PFSK-1 (cell line): ENCODE measurements around the gene ANKRD6.

ENCODE experiments used
- FOXP2 ChIP-seq: optimal IDR thresholded peaks from 2 replicates; pipeline ENCODE3; 2011; ENCODE audit warnings: borderline replicate concordance, control low read depth, inconsistent platforms; ENCODE audit not compliant: insufficient read depth; ENCODE audit errors: extremely low read length, extremely low read depth
- POLR2AphosphoS5 ChIP-seq: IDR thresholded peaks from 2 replicates; pipeline ENCODE4 v1.6.1; 2012; ENCODE audit warnings: low read depth, mild to moderate bottlenecking, control low read depth, low read length, moderate library complexity
- REST ChIP-seq, 2 experiments: IDR thresholded peaks; 2 replicates each; pipeline versions ENCODE4 v1.6.1 to v1.8.0; 2011 to 2012; ENCODE audit warnings: low read depth in 2 of 2, low read length in 2 of 2, control low read depth in 1 of 2, inconsistent platforms in 1 of 2, mild to moderate bottlenecking in 1 of 2, moderate library complexity in 1 of 2; ENCODE audit not compliant: insufficient read depth in 1 of 2
- SIN3A ChIP-seq: IDR thresholded peaks from 2 replicates; pipeline ENCODE4 v1.6.1; 2012; ENCODE audit warnings: mild to moderate bottlenecking, low read length, moderate library complexity, borderline replicate concordance; ENCODE audit not compliant: insufficient read depth
- TAF1 ChIP-seq: IDR thresholded peaks from 2 replicates; pipeline ENCODE4 v1.6.1; 2012; ENCODE audit warnings: low read length, control low read depth, borderline replicate concordance; ENCODE audit not compliant: insufficient read depth

Gene ANKRD6

GRCh38 chr6:89400912-89401399 is 32.0 kb upstream of the ANKRD6 start:
- TF ChIP-seq SIN3A (no peak), REST (IDR thresholded peaks at IDR 0.05; ENCODE audit: insufficient read depth in 1 of 2, low read depth in 2 of 2, low read length in 2 of 2) (no peak), FOXP2 (no peak), TAF1 (no peak), POLR2AphosphoS5 (no peak)

GRCh38 chr6:89402776-89403175 is 30.2 kb upstream of the ANKRD6 start:
- TF ChIP-seq FOXP2 (no peak), SIN3A (no peak), TAF1 (no peak), REST (IDR thresholded peaks at IDR 0.05; ENCODE audit: insufficient read depth in 1 of 2, low read depth in 2 of 2, low read length in 2 of 2) (no peak), POLR2AphosphoS5 (no peak)

DNA sequence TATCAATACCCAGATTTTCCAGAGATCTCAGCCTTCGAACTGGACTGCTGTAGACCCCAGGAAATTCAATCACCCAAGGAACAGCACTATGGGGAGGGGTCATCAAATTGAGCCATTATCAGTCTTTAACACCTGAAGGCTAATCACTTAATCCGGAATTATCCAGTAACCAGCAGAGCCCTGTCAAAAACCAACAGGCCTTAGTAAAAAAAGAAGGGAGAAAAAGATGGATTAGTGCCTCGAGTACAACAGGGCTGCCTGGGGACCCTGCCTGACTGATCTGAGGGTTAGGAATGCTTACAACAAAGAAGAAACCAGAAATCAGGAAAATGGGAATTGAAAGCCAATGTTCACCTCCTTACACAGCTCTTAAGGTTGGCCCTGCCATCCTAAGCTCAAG is 28.4 kb upstream of the ANKRD6 start:
- TF ChIP-seq SIN3A (no peak), FOXP2 (no peak), POLR2AphosphoS5 (no peak), REST (IDR thresholded peaks at IDR 0.05; ENCODE audit: insufficient read depth in 1 of 2, low read depth in 2 of 2, low read length in 2 of 2) (no peak), TAF1 (no peak)

DNA sequence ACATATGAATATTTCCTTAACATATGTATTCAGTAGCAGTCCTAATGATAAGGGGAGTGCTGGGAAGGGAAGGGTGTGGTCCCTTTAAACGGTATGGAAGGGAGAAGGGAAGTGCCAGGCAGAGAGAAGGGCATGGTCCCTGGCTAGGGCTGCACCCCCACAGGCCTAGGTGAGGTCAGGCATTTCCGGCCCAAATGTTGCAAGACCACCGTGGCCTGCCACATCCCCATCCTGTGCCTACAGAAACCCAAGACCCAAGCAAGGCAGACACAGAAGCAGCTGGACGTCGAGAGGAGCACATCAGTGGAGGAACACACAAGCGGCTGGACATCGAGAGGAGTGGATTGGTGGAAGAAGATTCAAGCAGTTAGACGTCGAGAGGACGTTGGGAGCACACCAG is 26.8 kb upstream of the ANKRD6 start:
- TF ChIP-seq POLR2AphosphoS5 (no peak), TAF1 (no peak), SIN3A (no peak), FOXP2 (no peak), REST (IDR thresholded peaks at IDR 0.05; ENCODE audit: insufficient read depth in 1 of 2, low read depth in 2 of 2, low read length in 2 of 2) (no peak)

- no peak for TF ChIP-seq REST (IDR thresholded peaks at IDR 0.05; ENCODE audit: insufficient read depth in 1 of 2, low read depth in 2 of 2, low read length in 2 of 2)
Observed at GRCh38 chr6:89409461-89410035, 23.4 kb upstream of the ANKRD6 start.
